CD4-positive, alpha-beta T cell (primary cell): ENCODE results near the gene PAFAH2. TPM values are rescaled to one million over a fixed set of nuclear protein-coding genes. Genes with fewer than 3 reads are reported as not detected.

ENCODE experiments used
- ATAC-seq: fragments of 200-7000 bp; cut with Tn5 transposase; one replicate; pipeline ENCODE4 v1.10.0; 2022; ENCODE audit warnings: mild to moderate bottlenecking; ENCODE audit not compliant: poor library complexity
- CTCF ChIA-PET: fragments of 350-600 bp; sonication (Branson Sonifier 250); formaldehyde crosslinking; loops from one replicate; lab custom pipeline; 2021; ENCODE audit warnings: antibody characterized with exemption, inconsistent platforms; lab: Charles Lee
- POLR2A ChIA-PET: fragments of 350-600 bp; sonication (Branson Sonifier 250); formaldehyde crosslinking; loops from one replicate; lab custom pipeline; 2021; ENCODE audit warnings: antibody characterized with exemption, inconsistent platforms; lab: Charles Lee
- DNase-seq, 14 experiments: peaks; one replicate each; pipeline ENCODE4 v3.0.0-alpha.2; 2013 to 2020; ENCODE audit warnings: mixed read lengths in 2 of 14
- H3K27ac ChIP-seq, 2 donors: one replicate each; pipeline versions ENCODE4 v1.5.1 to v1.7.0; 2013; ENCODE audit warnings: low read length in 2 of 2, low read depth in 1 of 2, mild to moderate bottlenecking in 1 of 2
- H3K27me3 ChIP-seq, 2 experiments: 1 replicate in 1 of 2; 2 replicates in 1 of 2; pipeline versions ENCODE4 v1.6.1 to v1.7.0; 2013; ENCODE audit warnings: low read length in 2 of 2, control low read depth in 1 of 2, mild to moderate bottlenecking in 1 of 2, moderate library complexity in 1 of 2; ENCODE audit not compliant: insufficient read depth in 2 of 2, control insufficient read depth in 1 of 2
- H3K36me3 ChIP-seq: one replicate; pipeline ENCODE4 v1.6.1; 2013; ENCODE audit warnings: low read length, control low read depth; ENCODE audit not compliant: insufficient read depth
- H3K4me1 ChIP-seq: one replicate; pipeline ENCODE4 v1.6.1; 2013; ENCODE audit warnings: low read length, control low read depth; ENCODE audit not compliant: insufficient read depth
- H3K4me3 ChIP-seq: one replicate; pipeline ENCODE4 v1.5.1; 2013; ENCODE audit warnings: mild to moderate bottlenecking, low read length, moderate library complexity
- H3K9me3 ChIP-seq, 2 experiments: 1 replicate in 1 of 2; 2 replicates in 1 of 2; pipeline versions ENCODE4 v1.6.1 to v1.7.0; 2013; ENCODE audit warnings: low read length in 2 of 2, mild to moderate bottlenecking in 2 of 2, control low read depth in 1 of 2, moderate library complexity in 1 of 2; ENCODE audit not compliant: control insufficient read depth in 1 of 2, insufficient read depth in 1 of 2
- H3K27ac Mint-ChIP-seq: one replicate; pipeline ENCODE4 v1.8.0; 2020; ENCODE audit warnings: mixed read lengths
- H3K27me3 Mint-ChIP-seq: one replicate; pipeline ENCODE4 v1.8.0; 2021; ENCODE audit warnings: mixed read lengths
- H3K36me3 Mint-ChIP-seq: one replicate; pipeline ENCODE4 v1.8.0; 2021; ENCODE audit warnings: low read depth, mixed read lengths
- H3K4me1 Mint-ChIP-seq: one replicate; pipeline ENCODE4 v1.8.0; 2021; ENCODE audit warnings: low read depth, mixed read lengths
- H3K4me3 Mint-ChIP-seq: one replicate; pipeline ENCODE4 v1.8.0; 2020; ENCODE audit warnings: mild to moderate bottlenecking, mixed read lengths
- H3K9me3 Mint-ChIP-seq: one replicate; pipeline ENCODE4 v1.8.0; 2020; ENCODE audit warnings: mixed read lengths
- CTCF ChIP-seq: fragments of 200-600 bp; IDR thresholded peaks from one replicate; pipeline ENCODE4 v1.8.0; 2022; ENCODE audit warnings: antibody characterized with exemption, mild to moderate bottlenecking
- intact Hi-C, 2 experiments: fragments of 100-400 bp; cut with DNase I in 1 of 2; cut with micrococcal nuclease in 1 of 2; formaldehyde crosslinking; loops; one replicate each; pipeline versions ENCODE4 v1.15.1 to v1.9.0; 2023 to 2025; cut with DNase I, micrococcal nuclease
- total RNA-seq, 174 experiments: library from RNA in 2 of 174; stranded (reverse) in 2 of 174; gene quantifications; one replicate each; pipeline ENCODE4 v1.2.3 and lab custom pipeline; 2021 to 2026

PAFAH2 gene
- total RNA-seq, 2 experiments from 2014 or later = 7.9 to 8.1 TPM

GRCh38 chr1:25932321-25932720 lies 65.5 kb downstream of the PAFAH2 start:
- CTCF ChIA-PET = no interaction called here

GRCh38 chr1:25929016-25929415 lies 68.8 kb downstream of the PAFAH2 start:
- TF ChIP-seq CTCF = no peak
- Histone ChIP-seq H3K36me3 (no peaks in the 10 kb centered on the region), H3K27me3 (no peaks in the 10 kb centered on the region), H3K4me3 (no peak overlapping the region), H3K27ac (no peak overlapping the region), H3K9me3 (no peaks in the 10 kb centered on the region), H3K4me1 (no peaks in the 10 kb centered on the region)
- Mint-ChIP-seq H3K27me3 (no peaks in the 10 kb centered on the region), H3K9me3 (no peaks in the 10 kb centered on the region), H3K4me1 (peaks cover under 1% of the 10 kb centered on the region), H3K4me3 (no peak overlapping the region), H3K36me3 (no peaks in the 10 kb centered on the region), H3K27ac (no peak overlapping the region)
- intact Hi-C loops = loop anchor here in 1 of 2 experiments (5.0 kb wide), 1 partner anchor 38 kb away; no protein-coding TSS in a partner anchor
- ChIA-PET CTCF (interaction anchor here (1.1 kb wide), 1 partner anchor 26 kb away, joined by 4 read pairs; no protein-coding TSS in a partner anchor), POLR2A (no interaction called here)
- DNase-seq (no peak), ATAC-seq (no peak)

More at GRCh38 chr1:25932321-25932720, 65.5 kb downstream of the PAFAH2 start:
- Mint-ChIP-seq H3K27ac (no peak overlapping the region), H3K4me3 (no peak overlapping the region), H3K27me3 (no peaks in the 10 kb centered on the region), H3K9me3 (no peaks in the 10 kb centered on the region), H3K36me3 (no peaks in the 10 kb centered on the region), H3K4me1 (no peaks in the 10 kb centered on the region)
- no peak overlapping the region for H3K4me3 ChIP-seq
- no peak for DNase-seq
- no peaks in the 10 kb centered on the region for H3K27me3 ChIP-seq
- intact Hi-C loops = no loop called here
- H3K27ac ChIP-seq = no peak overlapping the region
- no peaks in the 10 kb centered on the region for H3K4me1 ChIP-seq
- H3K36me3 ChIP-seq = no peaks in the 10 kb centered on the region
- H3K9me3 ChIP-seq = no peaks in the 10 kb centered on the region
- no peak for ATAC-seq
- TF ChIP-seq CTCF = no peak
- POLR2A ChIA-PET = no interaction called here

DNA sequence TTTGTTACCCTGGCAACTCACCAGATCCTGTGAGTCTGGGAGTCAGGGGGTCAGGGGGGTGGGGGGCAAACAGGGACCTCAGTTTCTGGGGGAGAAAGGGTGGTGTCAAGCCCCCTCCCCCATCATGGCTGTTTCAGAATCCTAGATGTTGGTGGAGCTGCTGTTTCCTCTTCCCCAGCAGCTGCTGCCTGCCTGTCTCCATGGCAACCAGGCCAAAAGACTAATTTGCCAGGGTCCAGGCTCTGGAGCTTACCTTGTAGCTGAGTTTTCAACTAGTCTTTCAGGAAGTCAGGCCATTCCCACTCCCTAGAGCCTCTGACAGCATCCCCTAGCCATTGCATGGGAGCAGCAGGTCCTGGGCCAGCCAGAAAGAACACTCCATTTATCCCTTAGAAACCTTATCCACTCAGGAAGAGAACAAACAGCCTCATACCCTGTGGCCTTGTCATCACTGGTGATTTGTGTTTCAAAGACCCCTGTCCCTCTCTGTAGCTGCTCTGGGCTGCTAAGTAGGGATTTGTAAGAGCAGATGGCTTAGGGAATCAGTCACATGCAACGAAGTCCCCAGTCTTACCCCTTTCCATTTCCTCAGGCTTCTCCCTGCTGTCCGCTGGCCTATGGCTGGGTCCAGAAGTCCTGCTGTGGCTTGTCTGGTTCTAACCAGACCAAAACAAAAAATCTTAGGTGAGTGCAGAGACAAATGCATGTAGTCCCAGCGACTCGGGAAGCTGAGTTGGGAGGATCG lies 70.2 kb downstream of the PAFAH2 start:
- no peak for DNase-seq
- H3K4me1 Mint-ChIP-seq = peaks cover 10% of the 10 kb centered on the region
- no peaks in the 10 kb centered on the region for H3K36me3 Mint-ChIP-seq
- Histone ChIP-seq H3K27me3 (no peaks in the 10 kb centered on the region), H3K27ac (no peak overlapping the region), H3K36me3 (no peaks in the 10 kb centered on the region), H3K4me3 (no peak overlapping the region), H3K9me3 (no peaks in the 10 kb centered on the region), H3K4me1 (peaks cover 10% of the 10 kb centered on the region)
- ChIA-PET POLR2A (interaction anchor here (1.1 to 1.6 kb wide), 2 partner anchors 22 to 32 kb away, joined by 3 to 4 read pairs; no protein-coding TSS in a partner anchor), CTCF (no interaction called here)
- no peaks in the 10 kb centered on the region for H3K27me3 Mint-ChIP-seq
- no peak overlapping the region for H3K4me3 Mint-ChIP-seq
- no peak overlapping the region for H3K27ac Mint-ChIP-seq
- TF ChIP-seq CTCF = no peak
- intact Hi-C loops = loop anchor here in 1 of 2 experiments (5.0 kb wide), 1 partner anchor 40 kb away; no protein-coding TSS in a partner anchor
- H3K9me3 Mint-ChIP-seq = no peaks in the 10 kb centered on the region
- ATAC-seq = no peak
